Stimulated activated naive CD4-positive, alpha-beta T cell (primary cell): ENCODE data around the gene SSRP1.
"Not testable (repeated sequence)": the region's sequence is repeated elsewhere in the genome, so short reads cannot be mapped to it uniquely, and the experiment has no call there.

Source experiments
- DNase-seq, 6 experiments: peaks; one replicate each; lab custom pipeline; 2025; lab: John Stamatoyannopoulos, UW

The SSRP1 gene

GRCh38 chr11:57299150-57299737 lies 36.4 kb downstream of the SSRP1 start:
- no peak for DNase-seq

- no peak for DNase-seq
Observed at GRCh38 chr11:57297221-57297620, 38.5 kb downstream of the SSRP1 start.

- not testable (repeated sequence) for DNase-seq
Observed at GRCh38 chr11:57296205-57296604, 39.5 kb downstream of the SSRP1 start.

- no peak for DNase-seq
Observed at GRCh38 chr11:57294225-57295131, 41.2 kb downstream of the SSRP1 start.

GRCh38 chr11:57290288-57290687 lies 45.4 kb downstream of the SSRP1 start:
- DNase-seq = no peak

- DNase-seq = no peak
Observed at GRCh38 chr11:57288771-57289579, 46.7 kb downstream of the SSRP1 start.

- no peak for DNase-seq
Observed at GRCh38 chr11:57287884-57288283, 47.8 kb downstream of the SSRP1 start.

GRCh38 chr11:57283231-57283990 lies 52.3 kb downstream of the SSRP1 start:
- DNase-seq = no peak

- not testable (repeated sequence) for DNase-seq
Observed at GRCh38 chr11:57281546-57281945, 54.1 kb downstream of the SSRP1 start.

GRCh38 chr11:57279116-57279515 lies 56.6 kb downstream of the SSRP1 start:
- no peak for DNase-seq

GRCh38 chr11:57278721-57279095 lies 57.0 kb downstream of the SSRP1 start:
- no peak for DNase-seq

GRCh38 chr11:57277845-57278720 lies 57.6 kb downstream of the SSRP1 start:
- no peak for DNase-seq

- no peak for DNase-seq
Observed at GRCh38 chr11:57276971-57277675, 58.6 kb downstream of the SSRP1 start.

GRCh38 chr11:57276169-57276970 lies 59.3 kb downstream of the SSRP1 start:
- DNase-seq = no peak
